Measurements from ENCODE around the gene FADS6. TPM values are rescaled to one million over a fixed set of nuclear protein-coding genes. Genes with fewer than 3 reads are reported as not detected.

Gene FADS6
- total RNA-seq, 2 experiments from 2014 or later, result not detected

GRCh38 chr17:74877592-74878548 is 15.6 kb downstream of the FADS6 start:
- Mint-ChIP-seq H3K36me3 (peaks cover 2% of the 10 kb centered on the region), H3K9me3 (no peaks in the 10 kb centered on the region), H3K27ac (no peak overlapping the region), H3K27me3 (peaks cover 1% of the 10 kb centered on the region), H3K4me1 (ENCODE audit: low read depth) (peaks cover 11% of the 10 kb centered on the region), H3K4me3 (no peak overlapping the region)
- ChIA-PET POLR2A (no interaction called here), CTCF (interaction anchor here (0.9 to 2.6 kb wide), 3 partner anchors 12 to 84 kb away, joined by 3 to 9 read pairs (median 3); no protein-coding TSS in a partner anchor)
- DNase-seq, result no peak
- intact Hi-C loops (cut with micrococcal nuclease), result no loop called here

DNA sequence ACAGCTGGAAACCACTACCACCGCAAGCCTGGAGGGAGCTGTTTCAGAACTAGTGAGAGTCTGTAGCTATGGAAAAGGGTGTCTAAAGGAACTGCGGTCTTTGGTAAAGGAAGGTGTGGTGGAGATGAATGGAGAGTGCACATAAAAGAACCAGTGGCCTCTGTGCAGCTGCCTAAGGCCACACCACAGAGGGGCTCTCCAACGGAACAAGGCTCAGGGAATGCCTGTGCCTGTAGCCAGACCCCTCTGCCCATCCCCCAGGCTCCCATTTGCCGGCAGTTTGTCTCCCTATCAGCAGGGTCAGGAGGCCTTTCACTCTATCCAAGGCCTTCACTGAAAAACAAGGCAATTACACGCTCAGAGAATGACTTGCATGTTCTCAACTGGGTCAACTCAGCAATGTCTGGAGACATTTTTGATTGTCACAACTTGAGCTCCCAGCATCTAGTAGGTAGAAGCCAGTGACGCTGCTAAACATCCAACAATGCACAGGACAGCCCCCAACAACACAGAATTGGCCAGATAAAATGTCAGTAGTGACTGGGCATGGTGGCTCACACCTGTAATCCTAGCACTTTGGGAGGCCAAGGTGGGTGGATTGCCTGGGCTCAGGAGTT is 17.3 kb downstream of the FADS6 start:
- POLR2A ChIA-PET, result no interaction called here
- Mint-ChIP-seq H3K36me3 (peaks cover 2% of the 10 kb centered on the region), H3K27ac (no peak overlapping the region), H3K27me3 (no peaks in the 10 kb centered on the region), H3K4me1 (ENCODE audit: low read depth) (peaks cover 25% of the 10 kb centered on the region), H3K4me3 (no peak overlapping the region), H3K9me3 (no peaks in the 10 kb centered on the region)
- DNase-seq, result no peak
- intact Hi-C loops (cut with micrococcal nuclease), result no loop called here
- CTCF ChIA-PET, result interaction anchor here (2.6 to 2.8 kb wide), 2 partner anchors 11 to 13 kb away, joined by 9 to 15 read pairs; no protein-coding TSS in a partner anchor

- Mint-ChIP-seq H3K4me3 (no peak overlapping the region), H3K27ac (no peak overlapping the region)
- intact Hi-C loops (cut with micrococcal nuclease), result no loop called here
Measured at GRCh38 chr17:74875155-74875976, 18.1 kb downstream of the FADS6 start.

GRCh38 chr17:74874615-74875037 is 18.8 kb downstream of the FADS6 start:
- DNase-seq, result no peak
- Mint-ChIP-seq H3K27ac (no peak overlapping the region), H3K36me3 (peaks cover 2% of the 10 kb centered on the region), H3K27me3 (no peaks in the 10 kb centered on the region), H3K4me3 (no peak overlapping the region), H3K4me1 (ENCODE audit: low read depth) (peaks cover 25% of the 10 kb centered on the region), H3K9me3 (no peaks in the 10 kb centered on the region)
- intact Hi-C loops (cut with micrococcal nuclease), result loop anchor here (5.0 kb wide), 1 partner anchor 308 kb away; the partner anchor contains the start of gene SUMO2
- ChIA-PET POLR2A (interaction anchor here (1.0 kb wide), 1 partner anchor 138 kb away, joined by 3 read pairs; the partner anchor contains the start of gene MRPL58), CTCF (interaction anchor here (0.8 to 2.8 kb wide), 5 partner anchors 12 to 87 kb away, joined by 3 to 15 read pairs (median 3); no protein-coding TSS in a partner anchor)

More at GRCh38 chr17:74875155-74875976, 18.1 kb downstream of the FADS6 start:
- no peaks in the 10 kb centered on the region for H3K9me3 Mint-ChIP-seq
- H3K4me1 Mint-ChIP-seq (ENCODE audit: low read depth), result peaks cover 25% of the 10 kb centered on the region
- H3K27me3 Mint-ChIP-seq, result no peaks in the 10 kb centered on the region
- DNase-seq, result no peak
- H3K36me3 Mint-ChIP-seq, result peaks cover 2% of the 10 kb centered on the region
- ChIA-PET POLR2A (interaction anchor here (1.0 kb wide), 1 partner anchor 137 kb away, joined by 3 read pairs; the partner anchor contains the start of gene MRPL58), CTCF (interaction anchor here (0.8 to 2.8 kb wide), 6 partner anchors 10 to 86 kb away, joined by 3 to 15 read pairs (median 4); no protein-coding TSS in a partner anchor)

- no peaks in the 10 kb centered on the region for H3K27me3 Mint-ChIP-seq
- peak overlapping the region; percentile 93 for H3K27ac Mint-ChIP-seq
- H3K36me3 Mint-ChIP-seq, result peaks cover 2% of the 10 kb centered on the region
- intact Hi-C loops (cut with micrococcal nuclease), result loop anchor here (1.0 to 5.0 kb wide), 2 partner anchors 132 to 308 kb away; partner anchors contain the start of gene SUMO2
- no peak for DNase-seq
- ChIA-PET CTCF (interaction anchor here (1.0 to 5.4 kb wide), 14 partner anchors 10 to 328 kb away, joined by 3 to 42 read pairs (median 6); partner anchors contain the start of gene GRIN2C), POLR2A (interaction anchor here (0.9 to 1.7 kb wide), 7 partner anchors 12 to 415 kb away, joined by 3 to 12 read pairs (median 5); partner anchors contain the start of genes MRPL58 and SLC25A19)
- H3K9me3 Mint-ChIP-seq, result no peaks in the 10 kb centered on the region
- peak overlapping the region; percentile 80 for H3K4me3 Mint-ChIP-seq
- peaks cover 25% of the 10 kb centered on the region for H3K4me1 Mint-ChIP-seq (ENCODE audit: low read depth)
Measured at GRCh38 chr17:74873874-74874614, 19.4 kb downstream of the FADS6 start.

DNA sequence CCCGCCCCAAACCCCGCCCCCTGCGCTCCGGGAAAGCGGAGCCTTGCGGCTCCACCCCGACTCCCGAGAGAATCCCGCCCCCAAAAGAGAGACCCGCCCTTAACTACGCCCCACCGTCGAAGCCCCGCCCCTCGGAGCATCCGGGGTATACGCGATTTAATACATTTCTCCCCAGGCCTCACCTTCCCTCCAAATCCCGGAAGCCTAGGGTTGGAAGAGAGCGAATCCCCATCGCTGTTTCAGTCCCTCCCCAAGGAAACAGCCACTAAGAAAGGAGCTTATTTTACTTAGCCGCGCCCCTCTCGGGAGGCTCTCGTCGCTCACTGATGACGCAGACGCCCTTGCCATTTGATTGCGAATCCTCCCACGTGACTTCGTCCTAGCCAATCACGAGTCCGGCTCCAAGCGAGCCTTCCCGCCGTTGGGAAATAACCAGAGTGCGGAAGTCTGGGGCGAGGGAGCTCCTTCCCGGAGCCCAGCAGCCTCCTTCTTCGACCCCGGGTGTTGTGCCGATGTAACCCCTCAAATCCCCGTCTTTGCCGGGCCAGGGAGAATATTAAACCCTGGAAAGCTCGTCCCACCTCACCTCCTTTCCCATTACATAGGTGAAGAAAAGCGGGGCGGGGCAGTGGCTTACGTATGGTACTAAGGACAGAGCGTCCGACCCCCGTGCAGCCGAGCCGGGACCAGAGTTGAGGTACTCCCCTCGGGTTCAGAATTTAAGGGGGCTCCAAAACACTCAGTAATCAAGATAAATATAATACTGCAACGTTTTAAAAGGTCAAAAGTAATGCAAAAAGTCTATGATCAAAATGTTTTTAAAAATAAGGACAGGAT is 20.2 kb downstream of the FADS6 start:
- Mint-ChIP-seq H3K27ac (peak overlapping the region; percentile 93), H3K9me3 (no peaks in the 10 kb centered on the region), H3K36me3 (peaks cover 2% of the 10 kb centered on the region), H3K4me1 (ENCODE audit: low read depth) (peaks cover 25% of the 10 kb centered on the region), H3K27me3 (no peaks in the 10 kb centered on the region), H3K4me3 (peak overlapping the region; percentile 80)
- peak; percentile 100 for DNase-seq
- ChIA-PET CTCF (interaction anchor here (1.1 to 5.4 kb wide), 11 partner anchors 9 to 328 kb away, joined by 3 to 42 read pairs (median 9); partner anchors contain the start of genes GRIN2C and RAB37), POLR2A (interaction anchor here (0.6 to 1.7 kb wide), 15 partner anchors 11 to 665 kb away, joined by 3 to 12 read pairs (median 5); partner anchors contain the start of genes MRPL58, NAT9 and SLC25A19)
- intact Hi-C loops (cut with micrococcal nuclease), result loop anchor here (1.0 to 5.0 kb wide), 2 partner anchors 131 to 309 kb away; partner anchors contain the start of gene SUMO2

DNA sequence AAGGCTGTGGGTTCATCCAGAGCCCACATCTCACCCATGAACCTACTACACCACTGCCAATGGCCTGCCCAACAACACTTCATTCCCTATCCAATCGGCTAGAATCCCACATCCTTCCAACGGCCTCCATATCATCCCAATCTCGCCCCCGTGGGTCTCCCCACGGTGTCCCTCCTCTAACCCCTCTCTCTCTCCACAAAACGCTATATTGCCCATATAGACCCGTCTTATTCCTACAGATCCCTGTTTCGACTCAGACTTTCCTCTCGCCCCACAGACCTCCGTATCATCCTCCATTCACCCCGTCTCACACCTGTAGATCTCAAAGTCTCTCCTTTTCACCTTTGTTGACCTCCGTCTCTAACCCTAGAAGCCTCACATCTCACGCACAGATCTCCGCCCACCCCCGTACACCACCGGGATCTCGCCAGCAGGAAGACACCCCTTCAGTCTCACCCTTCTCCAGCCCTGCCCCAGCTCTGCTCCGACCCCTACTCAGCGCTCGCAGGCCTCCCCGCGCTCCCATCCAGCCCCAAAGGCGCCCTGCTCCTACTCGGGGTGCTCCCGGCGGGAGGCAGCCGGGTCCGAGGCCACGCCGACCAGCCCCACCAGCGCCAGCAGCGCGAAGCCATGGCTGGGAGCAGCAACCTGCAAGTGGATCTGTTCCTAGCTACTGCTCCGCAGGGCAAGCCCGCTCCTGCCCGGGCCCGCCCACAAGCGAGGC is 21.0 kb downstream of the FADS6 start, which contains the start of gene FDXR:
FDXR (minus strand) TSS at position 682 of the 724 bp plus-strand sequence; CDS start at position 632, 50 bp downstream.
- Mint-ChIP-seq H3K4me1 (ENCODE audit: low read depth) (peaks cover 25% of the 10 kb centered on the region), H3K9me3 (no peaks in the 10 kb centered on the region), H3K27ac (peak within 1 kb of the TSS; percentile 93), H3K27me3 (no peaks in the 10 kb centered on the region), H3K36me3 (peaks cover 2% of the 10 kb centered on the region), H3K4me3 (peak within 1 kb of the TSS; percentile 80)
- no peak for DNase-seq
- ChIA-PET CTCF (interaction anchor here (1.1 to 5.4 kb wide), 11 partner anchors 8 to 329 kb away, joined by 3 to 42 read pairs (median 9); partner anchors contain the start of genes GRIN2C and RAB37), POLR2A (interaction anchor here (0.6 to 1.7 kb wide), 14 partner anchors 10 to 666 kb away, joined by 3 to 12 read pairs (median 5); partner anchors contain the start of genes MRPL58, NAT9 and SLC25A19)
- intact Hi-C loops (cut with micrococcal nuclease), result loop anchor here (1.0 to 5.0 kb wide), 2 partner anchors 130 to 310 kb away; partner anchors contain the start of gene SUMO2

DNA sequence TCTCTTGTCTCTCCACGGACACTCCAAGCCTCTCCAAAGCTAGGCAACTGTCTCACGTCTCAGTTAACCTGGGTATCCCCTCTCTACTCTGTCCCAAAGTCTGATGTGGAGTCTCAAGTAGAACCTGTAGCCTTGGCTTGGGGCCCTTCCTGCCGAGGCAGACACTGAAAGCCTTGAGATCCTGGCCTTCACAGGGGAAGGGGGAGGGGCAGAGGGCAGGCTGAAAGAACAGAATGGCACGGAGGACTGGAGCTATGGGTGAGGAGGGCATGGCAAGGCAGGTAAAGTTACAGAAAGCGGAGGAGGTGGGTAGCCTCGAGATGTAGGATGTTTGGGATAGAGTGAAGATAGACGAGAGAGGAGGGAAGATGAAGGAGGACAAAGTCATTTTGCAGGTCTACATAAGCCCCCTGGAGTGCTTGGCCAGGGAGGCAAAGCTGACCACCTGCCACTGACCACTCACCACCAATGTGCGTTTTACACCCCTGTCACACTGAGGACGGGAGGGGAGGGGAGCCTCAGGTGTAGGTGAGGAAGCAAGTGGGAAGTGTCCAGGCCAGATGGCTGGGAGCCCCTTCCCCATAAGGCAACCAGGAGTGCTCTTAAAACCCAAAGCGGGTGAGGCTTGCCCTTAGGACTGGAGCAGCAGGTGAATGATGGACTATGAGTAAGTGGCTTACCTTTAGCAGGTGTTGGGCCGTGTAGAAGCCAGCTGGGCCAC is 21.9 kb downstream of the FADS6 start:
- ChIA-PET CTCF (interaction anchor here (0.6 to 5.4 kb wide), 6 partner anchors 10 to 214 kb away, joined by 3 to 42 read pairs (median 10); partner anchors contain the start of genes GRIN2C and RAB37), POLR2A (interaction anchor here (1.7 kb wide), 1 partner anchor 141 kb away, joined by 8 read pairs; the partner anchor contains the start of gene MRPL58)
- Mint-ChIP-seq H3K9me3 (no peaks in the 10 kb centered on the region), H3K4me1 (ENCODE audit: low read depth) (peaks cover 25% of the 10 kb centered on the region), H3K4me3 (peak overlapping the region; percentile 80), H3K27me3 (no peaks in the 10 kb centered on the region), H3K27ac (no peak overlapping the region), H3K36me3 (peaks cover 2% of the 10 kb centered on the region)
- no peak for DNase-seq
- intact Hi-C loops (cut with micrococcal nuclease), result loop anchor here (5.0 kb wide), 1 partner anchor 311 kb away; the partner anchor contains the start of gene SUMO2

Data from activated CD4-positive, alpha-beta memory T cell treated with anti-CD3 and anti-CD28 coated beads for 36 hours (primary cell).